Hematopoietic multipotent progenitor cell (in vitro differentiated cells): ENCODE measurements around the gene VSTM5. TPM values are rescaled to one million over a fixed set of nuclear protein-coding genes. Genes with fewer than 3 reads are reported as not detected.

ENCODE experiments used
- DNase-seq, 3 donors: peaks; one replicate each; pipeline ENCODE4 v3.0.0-alpha.2; 2011 to 2015; ENCODE audit warnings: low read depth in 2 of 3, low spot score in 2 of 3
- total RNA-seq: library from RNA; depleted of rRNA; stranded (reverse); fragments of >200 nt; gene quantifications from one replicate; pipeline ENCODE4 v1.2.3, GENCODE V29; 2012

VSTM5 gene
- total RNA-seq, 1 donor: under 0.01 TPM

- DNase-seq: no peak
Observed at GRCh38 chr11:93843906-93844305, 6.5 kb downstream of the VSTM5 start.

GRCh38 chr11:93842461-93842860, 8.0 kb downstream of the VSTM5 start:
- DNase-seq: no peak

GRCh38 chr11:93842034-93842433, 8.4 kb downstream of the VSTM5 start:
- no peak for DNase-seq

GRCh38 chr11:93841446-93841845, 9.0 kb downstream of the VSTM5 start:
- DNase-seq: no peak

DNA sequence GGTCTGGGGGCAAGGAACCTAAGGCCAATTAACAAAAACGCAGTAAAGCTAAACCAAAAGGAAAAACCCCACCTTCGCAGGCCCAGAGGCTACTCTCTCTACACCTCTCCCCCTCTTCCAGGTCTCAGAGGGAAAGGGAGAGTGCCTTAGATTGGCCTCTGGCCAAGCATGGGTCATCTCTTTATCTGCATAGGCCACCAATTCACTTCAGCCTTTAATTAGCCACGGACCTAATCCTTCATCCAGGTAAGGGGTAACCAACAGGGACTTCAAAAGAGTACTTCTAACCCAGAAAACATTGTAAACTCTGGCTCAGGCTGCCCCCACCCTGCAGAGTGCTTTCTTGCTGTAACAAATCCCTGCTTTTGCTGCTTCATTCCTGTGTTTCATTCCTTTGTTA, 9.4 kb downstream of the VSTM5 start:
- no peak for DNase-seq

GRCh38 chr11:93840180-93840579, 10.2 kb downstream of the VSTM5 start:
- DNase-seq: no peak

DNA sequence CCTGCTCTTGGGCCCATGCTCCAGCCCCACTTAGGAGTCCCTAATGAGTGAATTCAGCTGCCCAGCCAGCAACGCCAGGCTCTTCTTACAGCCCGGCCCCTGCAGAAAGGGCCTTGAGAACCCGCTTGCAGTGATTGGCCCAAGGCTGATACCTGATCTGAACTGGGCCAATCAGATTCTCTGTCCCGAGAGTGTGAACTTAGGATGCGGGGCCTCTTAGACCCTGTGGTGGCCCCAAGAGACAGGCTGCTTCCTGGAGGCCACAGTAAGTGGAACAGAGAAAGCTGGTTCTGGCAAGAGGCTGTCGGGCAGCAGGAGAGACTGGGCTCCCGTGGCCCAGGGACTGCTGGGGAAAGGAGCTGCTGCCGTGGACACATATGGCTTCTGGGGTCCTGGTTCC, 11.5 kb downstream of the VSTM5 start:
- no peak for DNase-seq

DNA sequence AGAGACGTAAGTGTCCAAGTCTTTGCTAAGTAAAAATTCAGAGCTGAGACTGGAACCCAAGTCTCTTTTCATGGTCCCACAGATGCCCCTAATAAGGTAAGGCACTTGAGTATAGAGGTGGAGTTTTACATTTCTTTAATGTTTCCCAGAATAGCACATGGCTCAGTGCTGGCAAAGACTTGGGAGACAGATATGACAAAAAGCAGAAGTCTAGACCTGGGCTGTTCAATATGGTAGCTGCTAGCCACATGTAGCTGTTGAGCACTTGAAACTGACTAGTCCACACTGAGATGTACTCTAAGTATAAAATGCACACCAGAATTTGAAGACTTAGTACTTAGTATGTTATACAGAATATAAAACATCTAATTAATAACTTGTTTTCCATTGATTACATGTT, 17.6 kb downstream of the VSTM5 start:
- DNase-seq: no peak

DNA sequence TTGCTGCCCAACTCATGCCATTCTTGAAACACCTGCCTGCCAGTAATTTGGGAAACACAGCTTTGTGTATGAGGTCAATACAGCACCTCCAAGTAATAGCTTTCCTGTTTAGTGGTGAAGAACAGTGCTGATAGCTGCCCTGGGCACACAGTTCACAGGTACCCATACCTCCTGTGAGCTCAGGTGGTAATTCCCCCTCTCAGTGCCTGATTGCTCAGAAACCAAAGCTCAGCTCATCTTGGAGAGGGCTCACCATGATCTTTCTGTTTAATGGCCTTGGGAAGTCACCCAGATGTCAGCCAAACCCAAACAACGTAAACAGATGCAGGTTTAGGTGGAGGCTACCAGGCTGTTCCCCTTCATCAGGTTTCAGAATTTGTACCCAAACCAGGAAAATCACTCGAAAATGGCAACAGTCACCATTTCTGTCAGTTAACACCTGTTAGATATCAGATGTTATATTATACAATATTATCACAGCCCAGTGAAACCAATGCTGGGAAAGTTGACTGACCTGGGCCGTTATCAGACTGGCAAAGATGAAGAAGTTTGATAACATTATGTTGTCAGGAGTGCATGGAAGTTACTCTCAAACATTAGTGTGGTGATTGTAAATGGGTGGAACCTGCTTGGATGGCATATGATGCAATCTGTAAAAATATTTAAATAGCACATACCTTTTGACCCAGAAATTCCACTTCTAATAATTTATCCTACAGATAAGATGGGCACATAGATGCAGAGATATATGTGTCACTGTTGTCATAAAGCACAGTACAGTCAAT, 18.9 kb downstream of the VSTM5 start:
- DNase-seq: no peak

DNA sequence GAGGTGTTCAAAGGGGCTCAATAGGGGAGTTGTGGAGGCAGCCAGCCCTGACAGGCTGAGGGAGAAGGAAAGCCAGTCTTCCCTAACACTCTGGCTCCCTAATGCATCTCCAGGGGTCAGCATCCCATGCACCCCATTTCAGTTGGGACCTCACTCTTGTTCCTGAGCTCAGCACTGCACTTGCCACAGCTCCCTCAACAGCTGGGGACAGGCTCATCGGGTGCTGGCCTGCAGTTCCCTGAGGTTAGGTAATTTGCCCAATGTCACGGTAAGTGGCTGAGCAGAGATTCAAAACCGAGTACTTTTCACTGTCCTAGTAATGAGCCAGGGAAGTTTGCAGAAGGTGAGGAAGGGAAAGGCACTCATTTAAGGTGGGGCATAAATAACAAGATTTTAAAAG, 20.8 kb downstream of the VSTM5 start:
- no peak for DNase-seq

GRCh38 chr11:93827363-93827762, 23.1 kb downstream of the VSTM5 start:
- no peak for DNase-seq

DNA sequence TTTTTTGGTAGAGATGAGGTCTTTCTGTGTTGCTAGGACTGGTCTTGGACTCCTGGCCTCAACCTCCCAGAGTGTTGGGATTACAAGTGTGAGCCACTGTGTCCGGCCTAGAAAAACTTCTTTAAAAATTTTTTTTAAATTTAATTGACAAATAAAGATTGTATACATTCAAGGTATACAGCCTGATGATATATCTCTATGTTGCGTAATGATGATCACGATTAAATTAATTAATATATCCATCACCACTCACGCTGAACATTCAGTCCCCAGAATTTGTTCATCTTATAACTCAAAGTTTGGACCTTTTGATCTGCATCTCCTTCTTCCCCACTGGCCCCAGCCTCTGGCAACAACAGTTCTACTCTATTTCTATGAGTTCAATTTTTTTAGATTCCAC, 27.2 kb downstream of the VSTM5 start:
- DNase-seq: no peak

GRCh38 chr11:93822359-93822758, 28.1 kb downstream of the VSTM5 start:
- no peak for DNase-seq

DNA sequence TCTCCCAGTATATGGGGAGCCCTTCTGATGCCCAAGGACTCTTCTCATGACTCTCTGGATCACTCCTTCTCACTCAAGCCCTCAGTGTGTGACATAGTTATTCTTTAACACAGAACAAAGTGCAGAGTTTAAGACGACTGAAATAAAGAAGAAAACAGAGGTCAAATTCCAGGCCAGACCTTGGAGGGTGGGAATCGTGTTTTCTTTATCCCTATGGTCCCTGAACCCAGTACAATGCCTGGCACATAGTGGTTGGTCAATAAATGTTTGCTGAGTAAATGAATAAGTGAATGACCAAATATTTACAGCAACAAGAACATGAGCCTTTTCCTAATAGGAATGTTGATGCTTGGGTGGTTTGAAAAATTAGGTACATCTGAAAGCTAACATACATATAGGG, 28.8 kb downstream of the VSTM5 start:
- no peak for DNase-seq

- no peak for DNase-seq
Observed at GRCh38 chr11:93820847-93821246, 29.6 kb downstream of the VSTM5 start.

DNA sequence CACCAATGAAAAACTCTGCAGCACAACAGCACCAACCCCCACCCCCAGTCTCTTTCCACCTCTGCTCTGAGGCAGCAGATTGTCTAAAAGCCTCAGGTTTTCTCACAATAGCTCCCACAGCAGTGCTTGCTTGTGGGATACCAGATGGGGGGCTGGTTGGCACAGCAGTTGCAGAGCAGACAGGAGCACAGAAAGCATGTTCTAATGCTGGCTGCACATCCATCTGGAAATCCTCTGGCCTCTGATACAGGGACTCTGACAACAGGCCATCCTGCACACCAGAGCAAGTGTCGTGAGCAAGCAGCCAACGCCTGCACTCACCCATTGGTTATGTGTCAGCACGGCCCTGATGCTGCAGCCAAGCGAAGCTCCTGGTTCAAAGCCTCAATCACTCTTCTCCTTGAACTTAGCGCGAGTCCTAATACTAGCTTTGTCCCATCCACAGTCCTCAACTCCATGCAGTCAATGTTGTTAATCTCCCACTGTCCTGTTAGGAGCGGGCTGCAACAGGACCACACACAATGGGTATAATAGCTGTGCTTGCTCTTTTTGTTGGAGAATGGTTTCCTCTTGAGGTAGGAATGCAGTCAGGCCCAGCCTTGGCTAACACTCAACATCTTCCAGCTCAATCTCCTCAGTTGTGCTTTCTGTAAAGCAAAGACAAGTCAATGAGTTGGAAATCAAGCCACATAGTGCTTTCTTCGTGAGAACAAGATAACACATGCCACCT, 30.3 kb downstream of the VSTM5 start:
- DNase-seq: no peak

DNA sequence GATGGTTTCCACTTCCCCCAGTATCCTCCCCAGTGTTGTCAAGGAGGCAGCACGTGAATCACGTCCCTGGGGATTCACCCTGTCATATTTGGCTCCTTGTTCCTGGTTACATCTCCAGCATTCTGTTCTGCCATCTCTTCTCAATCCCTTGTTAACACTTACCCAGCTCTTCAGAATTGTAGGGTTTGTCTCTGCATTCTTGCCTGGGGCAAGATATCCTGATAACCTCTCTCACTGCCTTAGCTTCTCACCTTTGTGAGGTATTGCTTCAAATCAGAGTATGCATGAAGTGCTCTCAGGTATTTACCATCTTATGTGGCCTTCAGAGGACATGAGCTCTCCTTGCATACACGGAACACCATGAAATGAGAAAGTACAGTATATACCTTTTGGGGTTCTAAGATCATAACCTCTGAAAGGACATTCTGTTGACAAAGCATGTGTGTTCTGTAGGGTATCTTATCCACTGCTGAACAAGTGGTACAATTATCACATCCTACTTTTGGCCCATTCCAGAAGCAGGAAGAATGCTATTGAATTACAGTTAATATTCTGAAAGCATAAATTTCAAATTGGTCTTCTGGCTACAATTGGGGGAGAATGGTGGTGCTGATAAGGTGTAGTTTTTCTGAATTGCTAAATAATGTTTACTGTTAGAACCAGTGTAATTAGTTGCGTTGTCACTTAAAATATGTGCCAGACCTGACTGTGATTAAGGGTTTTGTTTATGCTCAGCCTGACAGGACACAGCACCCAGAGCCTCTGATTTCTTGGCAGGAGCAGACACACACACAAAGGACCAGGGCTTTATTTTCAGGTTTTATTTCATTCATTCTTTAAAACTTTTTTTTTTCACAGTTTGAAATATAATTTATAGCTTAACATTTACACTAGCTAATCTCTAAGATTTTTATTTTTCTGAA, 32.7 kb downstream of the VSTM5 start:
- no peak for DNase-seq

GRCh38 chr11:93814966-93815633, 35.3 kb downstream of the VSTM5 start:
- no peak for DNase-seq

DNA sequence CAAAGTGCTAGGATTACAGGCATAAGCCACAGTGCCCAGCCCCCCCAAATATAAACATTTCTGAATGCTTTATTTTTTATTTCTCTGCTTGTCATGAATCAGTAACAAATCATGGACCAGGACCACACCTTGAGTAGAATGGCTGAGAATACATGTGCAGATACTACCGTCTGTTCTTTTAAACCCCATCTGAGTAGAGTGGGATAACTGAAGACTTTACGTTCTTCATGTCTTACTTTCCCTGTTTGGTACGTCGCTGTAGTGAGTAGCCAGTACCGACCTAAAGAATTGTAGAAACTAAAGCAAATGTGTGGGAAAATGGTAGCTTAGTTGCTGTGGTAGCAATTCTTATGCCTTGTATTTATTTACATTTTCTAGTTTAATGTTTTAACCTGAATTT, 36.4 kb downstream of the VSTM5 start:
- no peak for DNase-seq

DNA sequence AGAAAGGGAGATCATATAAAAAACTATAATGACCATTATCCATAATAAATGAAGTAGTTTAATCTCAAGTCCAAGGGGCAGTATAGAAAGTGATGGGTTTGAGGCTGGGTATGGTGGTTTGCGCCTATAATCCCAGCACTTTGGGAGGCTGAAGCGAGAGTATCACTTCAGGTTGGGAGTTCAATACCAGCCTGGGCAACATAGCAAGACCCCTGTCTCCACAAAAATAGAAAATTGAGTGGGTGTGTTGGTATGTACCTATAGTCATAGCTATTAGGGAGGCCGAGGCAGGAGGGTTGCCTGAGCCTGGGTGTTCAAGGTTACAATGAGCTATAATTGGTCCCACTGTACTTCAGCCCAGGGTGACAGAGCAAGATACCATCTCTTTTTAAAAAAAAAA, 42.4 kb downstream of the VSTM5 start:
- no peak for DNase-seq

- no peak for DNase-seq
Observed at GRCh38 chr11:93804879-93805278, 45.5 kb downstream of the VSTM5 start.
